Nephron progenitor cell (in vitro differentiated cells): Measurements from ENCODE around the gene TMOD1.
"Not testable (repeated sequence)": the region's sequence is repeated elsewhere in the genome, so short reads cannot be mapped to it uniquely, and the experiment has no call there.

Experiments
- DNase-seq: peaks from one replicate; pipeline ENCODE4 v3.0.0; 2021
- H3K27ac Mint-ChIP-seq: 2 replicates; pipeline ENCODE4 v1.8.0; 2021; ENCODE audit warnings: mild to moderate bottlenecking, moderate library complexity, mixed read lengths
- H3K27me3 Mint-ChIP-seq: 2 replicates; pipeline ENCODE4 v1.8.0; 2021; ENCODE audit warnings: mild to moderate bottlenecking, low read depth, mixed read lengths; ENCODE audit not compliant: poor library complexity
- H3K36me3 Mint-ChIP-seq: 2 replicates; pipeline ENCODE4 v1.8.0; 2021; ENCODE audit warnings: low read depth, mixed read lengths
- H3K4me1 Mint-ChIP-seq: 2 replicates; pipeline ENCODE4 v1.8.0; 2021; ENCODE audit warnings: mixed read lengths
- H3K4me3 Mint-ChIP-seq: 2 replicates; pipeline ENCODE4 v1.8.0; 2021; ENCODE audit warnings: mild to moderate bottlenecking, moderate library complexity, mixed read lengths
- H3K9me3 Mint-ChIP-seq: 2 replicates; pipeline ENCODE4 v1.8.0; 2021; ENCODE audit warnings: mild to moderate bottlenecking, moderate library complexity, mixed read lengths
- TF ChIP-seq, protein P1 (sequence below): fragments of 200-600 bp; sonication (generic); IDR thresholded peaks from 2 replicates; pipeline ENCODE4 v1.5.0; 2021; ENCODE audit warnings: antibody characterized with exemption

The TMOD1 gene

GRCh38 chr9:97604901-97605645 lies 103.6 kb downstream of the TMOD1 start:
- H3K4me3 Mint-ChIP-seq, result no peak overlapping the region
- H3K36me3 Mint-ChIP-seq, result peaks cover 57% of the 10 kb centered on the region
- no peak overlapping the region for H3K27ac Mint-ChIP-seq
- H3K4me1 Mint-ChIP-seq, result no peaks in the 10 kb centered on the region
- no peaks in the 10 kb centered on the region for H3K9me3 Mint-ChIP-seq
- H3K27me3 Mint-ChIP-seq, result no peaks in the 10 kb centered on the region
- no peak for DNase-seq
- TF ChIP-seq, protein P1, sequence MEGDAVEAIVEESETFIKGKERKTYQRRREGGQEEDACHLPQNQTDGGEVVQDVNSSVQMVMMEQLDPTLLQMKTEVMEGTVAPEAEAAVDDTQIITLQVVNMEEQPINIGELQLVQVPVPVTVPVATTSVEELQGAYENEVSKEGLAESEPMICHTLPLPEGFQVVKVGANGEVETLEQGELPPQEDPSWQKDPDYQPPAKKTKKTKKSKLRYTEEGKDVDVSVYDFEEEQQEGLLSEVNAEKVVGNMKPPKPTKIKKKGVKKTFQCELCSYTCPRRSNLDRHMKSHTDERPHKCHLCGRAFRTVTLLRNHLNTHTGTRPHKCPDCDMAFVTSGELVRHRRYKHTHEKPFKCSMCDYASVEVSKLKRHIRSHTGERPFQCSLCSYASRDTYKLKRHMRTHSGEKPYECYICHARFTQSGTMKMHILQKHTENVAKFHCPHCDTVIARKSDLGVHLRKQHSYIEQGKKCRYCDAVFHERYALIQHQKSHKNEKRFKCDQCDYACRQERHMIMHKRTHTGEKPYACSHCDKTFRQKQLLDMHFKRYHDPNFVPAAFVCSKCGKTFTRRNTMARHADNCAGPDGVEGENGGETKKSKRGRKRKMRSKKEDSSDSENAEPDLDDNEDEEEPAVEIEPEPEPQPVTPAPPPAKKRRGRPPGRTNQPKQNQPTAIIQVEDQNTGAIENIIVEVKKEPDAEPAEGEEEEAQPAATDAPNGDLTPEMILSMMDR, result no peak

GRCh38 chr9:97615439-97616072 lies 114.1 kb downstream of the TMOD1 start:
- DNase-seq, result peak; percentile 69
- TF ChIP-seq, protein P1, result peak; percentile 82
- no peak overlapping the region for H3K27ac Mint-ChIP-seq
- H3K4me1 Mint-ChIP-seq, result no peaks in the 10 kb centered on the region
- no peaks in the 10 kb centered on the region for H3K27me3 Mint-ChIP-seq
- H3K9me3 Mint-ChIP-seq, result peaks cover 6% of the 10 kb centered on the region
- H3K36me3 Mint-ChIP-seq, result peaks cover 75% of the 10 kb centered on the region
- H3K4me3 Mint-ChIP-seq, result no peak overlapping the region

DNA sequence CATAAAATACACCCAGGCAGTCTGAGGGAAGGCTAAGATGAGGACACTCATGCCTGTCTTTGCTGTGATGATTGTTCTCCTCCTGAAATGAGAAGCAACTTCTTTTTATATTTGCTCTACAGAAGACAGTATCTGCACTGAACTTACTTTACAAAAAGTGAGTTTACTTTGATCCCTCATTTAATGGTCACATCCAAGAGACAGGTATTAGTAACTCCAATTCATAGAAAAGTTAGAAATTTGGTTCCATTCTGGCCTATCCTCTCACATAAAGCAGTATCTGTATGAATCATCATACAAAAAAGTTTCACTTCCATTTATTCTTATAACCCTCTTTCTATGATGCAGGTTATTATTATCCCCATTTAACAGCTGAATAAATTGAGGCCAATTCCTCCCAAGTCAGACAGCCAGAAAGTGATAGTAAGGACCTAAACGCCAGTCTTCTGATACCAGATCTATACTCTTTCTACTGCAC lies 116.5 kb downstream of the TMOD1 start:
- Mint-ChIP-seq H3K9me3 (peaks cover 26% of the 10 kb centered on the region), H3K27ac (no peak overlapping the region), H3K27me3 (peaks cover under 1% of the 10 kb centered on the region), H3K4me1 (no peaks in the 10 kb centered on the region), H3K36me3 (peaks cover 78% of the 10 kb centered on the region), H3K4me3 (no peak overlapping the region)
- DNase-seq, result no peak
- TF ChIP-seq, protein P1, result no peak

- not testable (repeated sequence) for H3K4me3 Mint-ChIP-seq, DNase-seq
- peaks cover 84% of the 10 kb centered on the region for H3K36me3 Mint-ChIP-seq
These were observed 118.6 kb downstream of the TMOD1 start for GRCh38 chr9:97620063-97620462.

GRCh38 chr9:97622483-97622882 lies 121.0 kb downstream of the TMOD1 start:
- peaks cover 35% of the 10 kb centered on the region for H3K9me3 Mint-ChIP-seq
- not testable (repeated sequence) for DNase-seq, H3K27me3 Mint-ChIP-seq, H3K4me1 Mint-ChIP-seq, H3K4me3 Mint-ChIP-seq, H3K27ac Mint-ChIP-seq
- peaks cover 84% of the 10 kb centered on the region for H3K36me3 Mint-ChIP-seq

More at GRCh38 chr9:97620063-97620462, 118.6 kb downstream of the TMOD1 start:
- peaks cover 35% of the 10 kb centered on the region for H3K9me3 Mint-ChIP-seq
- H3K4me1 Mint-ChIP-seq, H3K27me3 Mint-ChIP-seq, H3K27ac Mint-ChIP-seq: not testable (repeated sequence)

DNA sequence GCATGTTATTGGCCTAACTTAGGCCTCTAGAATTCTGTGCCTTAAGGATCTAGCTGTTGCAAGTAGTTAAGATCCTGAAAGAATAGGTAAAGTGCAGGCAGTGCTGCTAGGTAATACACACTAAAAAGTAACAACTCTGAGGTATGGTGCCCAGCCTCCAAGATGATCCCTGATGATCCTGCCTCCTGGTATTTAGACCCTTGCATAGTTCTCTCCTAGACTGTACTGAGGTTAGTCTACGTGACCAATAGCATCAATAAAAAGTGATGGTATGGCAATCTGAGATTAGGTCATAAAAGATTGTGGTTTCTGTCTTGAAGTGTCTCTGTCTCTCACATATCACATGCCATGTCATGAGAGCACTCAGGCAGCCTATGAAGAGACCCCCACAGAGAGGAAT lies 122.5 kb downstream of the TMOD1 start:
- Mint-ChIP-seq H3K4me3 (no peak overlapping the region), H3K4me1 (peaks cover 4% of the 10 kb centered on the region), H3K36me3 (peaks cover 74% of the 10 kb centered on the region), H3K27ac (no peak overlapping the region), H3K9me3 (peaks cover 35% of the 10 kb centered on the region), H3K27me3 (peaks cover 4% of the 10 kb centered on the region)
- DNase-seq, result no peak
- TF ChIP-seq, protein P1, result no peak
